Fibroblast of mammary gland (primary cell): ENCODE measurements around the gene CPT1A.
A peak's percentile ranks its signal among the peaks of the same experiment; 100 is the strongest.

ENCODE experiments used
- DNase-seq: peaks from one replicate; pipeline ENCODE4 v3.0.0-alpha.2; 2010; ENCODE audit warnings: low read depth
- H3K4me3 ChIP-seq: 2 replicates; pipeline ENCODE4 v1.5.1; 2011; ENCODE audit warnings: low read depth, mild to moderate bottlenecking, low read length, moderate library complexity; ENCODE audit not compliant: control insufficient read depth
- TF ChIP-seq, protein P1 (sequence below): conservative IDR thresholded peaks from 2 replicates; pipeline ENCODE4 v1.5.1; 2011; ENCODE audit warnings: low read depth, low read length, inconsistent platforms; ENCODE audit not compliant: control insufficient read depth, insufficient read depth

The CPT1A gene

DNA sequence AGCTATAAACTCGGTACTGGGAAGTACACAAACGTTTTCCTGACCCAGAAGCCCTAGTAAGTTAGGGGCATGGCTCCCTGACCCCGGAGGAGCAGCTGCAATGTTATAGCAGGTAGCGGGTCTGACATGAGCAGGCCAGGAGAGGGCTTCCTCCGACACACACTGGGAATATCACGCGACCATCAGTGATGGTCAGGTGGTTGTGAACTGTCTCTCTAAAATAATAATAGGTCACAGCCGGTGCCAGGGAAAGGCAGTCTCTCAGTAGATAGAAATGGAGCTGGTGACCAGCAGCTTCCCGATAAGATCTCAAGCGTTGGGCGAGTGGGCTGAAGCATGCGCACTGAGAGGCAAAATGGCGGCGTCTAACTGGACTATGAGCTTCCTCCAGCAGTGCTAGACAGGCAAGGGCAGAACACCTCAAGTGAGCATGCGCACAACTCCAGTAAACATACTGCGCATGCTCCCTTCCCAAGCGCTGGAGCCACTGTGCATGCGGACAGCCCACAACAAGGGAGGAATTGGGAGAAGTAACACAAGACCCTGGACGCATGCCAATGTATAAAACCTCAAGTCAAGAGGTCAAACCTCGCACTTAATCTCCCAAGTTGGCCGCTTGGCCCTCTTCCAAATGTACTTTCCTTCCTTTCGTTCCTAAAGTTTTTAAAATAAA, 68.1 kb downstream of the CPT1A start:
- TF ChIP-seq, protein P1, sequence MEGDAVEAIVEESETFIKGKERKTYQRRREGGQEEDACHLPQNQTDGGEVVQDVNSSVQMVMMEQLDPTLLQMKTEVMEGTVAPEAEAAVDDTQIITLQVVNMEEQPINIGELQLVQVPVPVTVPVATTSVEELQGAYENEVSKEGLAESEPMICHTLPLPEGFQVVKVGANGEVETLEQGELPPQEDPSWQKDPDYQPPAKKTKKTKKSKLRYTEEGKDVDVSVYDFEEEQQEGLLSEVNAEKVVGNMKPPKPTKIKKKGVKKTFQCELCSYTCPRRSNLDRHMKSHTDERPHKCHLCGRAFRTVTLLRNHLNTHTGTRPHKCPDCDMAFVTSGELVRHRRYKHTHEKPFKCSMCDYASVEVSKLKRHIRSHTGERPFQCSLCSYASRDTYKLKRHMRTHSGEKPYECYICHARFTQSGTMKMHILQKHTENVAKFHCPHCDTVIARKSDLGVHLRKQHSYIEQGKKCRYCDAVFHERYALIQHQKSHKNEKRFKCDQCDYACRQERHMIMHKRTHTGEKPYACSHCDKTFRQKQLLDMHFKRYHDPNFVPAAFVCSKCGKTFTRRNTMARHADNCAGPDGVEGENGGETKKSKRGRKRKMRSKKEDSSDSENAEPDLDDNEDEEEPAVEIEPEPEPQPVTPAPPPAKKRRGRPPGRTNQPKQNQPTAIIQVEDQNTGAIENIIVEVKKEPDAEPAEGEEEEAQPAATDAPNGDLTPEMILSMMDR: no peak
- H3K4me3 ChIP-seq: no peak overlapping the region
- DNase-seq: peak; percentile 10

DNA sequence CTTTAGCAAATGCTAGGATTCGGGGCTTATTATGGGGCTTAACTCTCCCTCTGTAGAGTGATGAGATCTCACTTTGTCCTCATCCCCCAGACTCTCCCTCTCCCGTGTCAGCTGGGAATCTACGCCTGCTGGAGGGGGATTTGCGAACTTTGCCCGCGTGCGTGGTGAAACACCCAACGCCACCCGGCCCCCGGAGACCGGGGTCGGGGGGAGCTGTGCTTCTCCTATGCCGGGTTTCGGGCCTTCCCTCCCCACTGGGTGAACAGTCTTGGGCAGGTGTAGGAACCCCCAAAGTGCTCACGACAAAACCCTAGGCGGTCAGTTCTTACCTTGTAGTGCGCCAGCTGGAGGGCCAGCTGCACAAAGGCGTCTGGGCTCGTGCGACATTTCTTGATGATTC, 68.8 kb downstream of the CPT1A start:
- no peak for DNase-seq

DNA sequence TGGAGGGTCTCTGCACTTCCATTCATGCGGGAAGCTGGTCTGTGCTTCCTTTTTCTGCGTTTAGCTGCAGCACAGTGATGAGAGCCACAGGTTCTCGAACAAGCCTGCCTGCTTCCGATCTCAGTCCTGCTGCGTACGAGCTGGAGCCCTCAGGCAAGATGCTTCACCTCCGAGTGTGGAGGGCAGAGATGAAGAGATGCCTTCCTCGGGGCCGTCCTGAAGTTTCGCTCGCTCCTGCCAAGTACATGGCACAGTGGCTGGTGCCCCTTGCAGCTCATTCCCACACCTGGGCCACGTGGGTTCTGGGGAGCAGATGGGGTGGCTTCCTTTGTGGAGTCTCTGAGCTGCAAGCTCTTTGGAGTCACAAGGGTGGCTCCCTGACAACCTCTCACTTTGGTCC, 70.9 kb downstream of the CPT1A start:
- no peak for DNase-seq
- no peak overlapping the region for H3K4me3 ChIP-seq
- TF ChIP-seq, protein P1: no peak

More for the DNA sequence above, 68.8 kb downstream of the CPT1A start:
- H3K4me3 ChIP-seq: no peak overlapping the region
- TF ChIP-seq, protein P1: no peak

DNA sequence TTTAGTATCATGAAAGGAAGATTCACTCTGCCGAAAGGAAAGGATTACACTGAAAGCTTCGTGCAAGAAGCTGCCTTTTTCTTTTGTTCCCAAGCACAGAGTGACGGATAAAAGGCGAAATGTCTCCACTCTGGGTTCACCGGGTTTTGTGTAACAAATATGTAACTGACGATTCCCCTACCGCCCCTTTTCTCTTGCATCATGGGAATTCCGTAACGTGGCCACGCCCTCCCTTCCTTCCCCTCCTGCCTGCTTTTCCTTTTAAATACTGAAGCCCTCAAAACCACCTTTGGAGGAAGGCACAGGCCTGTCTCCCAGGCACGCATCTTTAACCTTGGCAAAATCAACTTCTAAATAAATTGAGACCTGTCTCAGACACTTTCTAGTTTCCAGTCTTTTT, 74.0 kb downstream of the CPT1A start:
- TF ChIP-seq, protein P1: no peak
- DNase-seq: no peak
- H3K4me3 ChIP-seq: no peak overlapping the region

DNA sequence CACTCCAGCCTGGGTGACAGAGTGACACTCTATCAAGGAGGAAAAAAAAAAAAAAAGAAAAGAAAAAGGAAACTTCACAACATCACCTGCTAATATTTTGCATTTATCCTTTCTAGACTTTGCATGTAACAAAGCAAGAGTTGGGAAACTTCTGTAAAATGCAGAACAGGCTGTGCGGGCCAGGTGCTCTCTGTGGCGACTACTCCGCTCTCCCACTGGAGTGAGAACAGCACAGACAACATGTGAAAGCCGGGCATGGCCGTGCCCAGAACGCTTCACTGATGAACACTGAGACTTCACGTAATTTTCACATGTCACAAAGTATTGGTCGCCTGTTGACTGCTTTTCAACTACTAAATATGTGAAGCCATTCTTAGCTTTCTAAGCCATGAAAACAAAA, 74.9 kb downstream of the CPT1A start:
- TF ChIP-seq, protein P1: no peak
- no peak for DNase-seq
- H3K4me3 ChIP-seq: no peak overlapping the region

DNA sequence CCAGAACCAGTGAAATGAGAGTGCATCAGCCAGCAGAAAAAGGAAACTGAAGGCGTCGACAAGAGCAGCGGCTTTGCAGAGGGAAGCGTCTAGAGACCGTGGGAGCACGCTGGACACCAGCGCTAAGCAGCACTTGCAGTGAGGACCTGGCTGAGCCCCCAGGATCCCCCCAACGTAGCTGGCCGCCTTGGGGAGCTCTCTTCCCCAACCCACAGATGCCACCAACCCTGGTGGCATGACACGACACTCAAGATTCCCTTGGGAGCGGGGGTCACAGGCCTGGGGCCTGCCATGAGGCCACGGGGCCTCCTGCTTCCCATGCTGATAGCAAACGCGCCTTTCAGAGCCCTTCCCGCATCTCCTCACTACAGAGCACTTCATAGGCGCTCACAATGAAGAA, 77.0 kb downstream of the CPT1A start:
- TF ChIP-seq, protein P1: no peak
- no peak overlapping the region for H3K4me3 ChIP-seq
- no peak for DNase-seq

DNA sequence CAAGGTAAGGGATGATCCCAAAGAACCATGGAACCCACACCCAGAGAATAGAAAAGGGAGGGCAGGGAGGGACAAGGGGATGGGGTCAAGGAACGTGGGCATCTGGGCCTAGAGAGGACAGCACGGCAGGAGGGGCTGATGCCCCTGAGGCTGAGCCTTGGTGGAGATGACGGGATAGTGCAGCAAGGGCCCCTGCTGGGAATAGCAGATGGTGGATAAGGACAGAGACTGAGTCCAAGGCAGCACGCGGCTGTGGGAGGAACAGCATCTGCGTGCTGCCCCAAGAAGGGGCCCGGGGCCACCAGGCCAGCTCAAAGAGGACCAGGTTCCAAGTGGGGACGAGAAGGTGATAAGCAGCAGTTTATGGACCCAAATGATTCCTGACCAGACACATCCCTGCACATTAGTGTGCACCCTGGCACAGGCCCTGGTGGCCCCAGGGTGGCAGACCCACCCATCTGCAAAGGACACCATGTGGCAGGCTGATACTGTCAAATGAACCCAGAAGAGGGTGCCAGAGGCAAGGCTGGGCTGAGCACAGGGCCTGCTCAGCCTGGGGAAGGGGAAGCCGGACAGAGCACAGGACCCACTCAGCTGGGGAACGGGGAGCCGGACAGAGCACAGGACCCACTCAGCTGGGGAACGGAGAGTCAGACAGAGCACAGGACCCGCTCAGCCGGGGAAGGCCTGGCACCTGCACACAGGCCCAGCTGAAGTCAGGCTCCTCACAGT, 77.6 kb downstream of the CPT1A start:
- no peak for DNase-seq
- TF ChIP-seq, protein P1: no peak
- no peak overlapping the region for H3K4me3 ChIP-seq
